Measurements from ENCODE around the gene USH2A.

USH2A gene

GRCh38 chr1:215894617-215895016 lies 528.6 kb downstream of the USH2A start:
- Mint-ChIP-seq H3K4me1 (no peaks in the 10 kb centered on the region), H3K27ac (no peak overlapping the region)

DNA sequence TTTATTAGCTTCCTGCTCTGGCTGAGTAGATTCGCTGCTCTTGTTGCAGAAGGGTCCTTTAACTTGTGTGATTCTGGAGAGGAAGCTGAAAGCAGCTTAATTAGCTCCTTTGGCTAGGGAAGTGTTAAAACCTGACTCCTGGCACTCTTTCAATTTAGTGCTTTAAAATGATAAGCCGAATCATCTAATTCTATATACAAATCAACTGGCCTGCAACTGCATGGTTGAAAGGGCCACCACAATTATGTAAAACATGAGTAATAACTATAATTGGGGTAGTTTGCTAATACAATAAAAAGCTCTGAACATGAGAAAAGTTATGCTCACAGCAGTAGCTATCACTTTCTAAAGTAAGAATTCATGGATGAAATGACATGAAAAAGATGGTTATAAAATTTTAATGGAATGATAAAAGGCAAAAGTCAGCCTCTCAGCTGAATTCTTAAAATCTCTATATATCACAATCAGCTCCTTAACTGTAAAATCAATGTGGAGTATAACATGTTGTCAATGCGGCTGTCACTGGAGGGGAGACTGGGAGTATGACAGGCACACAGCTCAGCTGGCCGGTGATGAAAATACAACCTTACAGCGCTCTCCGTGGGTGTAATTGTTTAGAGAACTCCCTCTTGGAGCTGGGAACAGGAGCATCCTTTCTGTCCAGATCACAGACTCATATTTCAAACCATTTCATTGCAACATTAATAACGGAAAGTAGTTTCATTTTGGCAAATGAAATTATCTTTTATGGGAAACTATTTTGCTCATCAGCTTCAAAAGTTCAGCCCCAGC lies 531.8 kb downstream of the USH2A start:
- Mint-ChIP-seq H3K27me3 (no peaks in the 10 kb centered on the region), H3K9me3 (no peaks in the 10 kb centered on the region), H3K27ac (no peak overlapping the region), H3K4me1 (no peaks in the 10 kb centered on the region), H3K4me3 (no peak overlapping the region)
- no peak for ATAC-seq
- no peak for DNase-seq

More at GRCh38 chr1:215894617-215895016, 528.6 kb downstream of the USH2A start:
- no peak for ATAC-seq
- DNase-seq: no peak
- no peak overlapping the region for H3K4me3 Mint-ChIP-seq
- H3K9me3 Mint-ChIP-seq: peaks cover 0 to 5% of the 10 kb centered on the region in 2 donors
- H3K27me3 Mint-ChIP-seq: no peaks in the 10 kb centered on the region

- ATAC-seq: no peak
- Mint-ChIP-seq H3K4me3 (no peak overlapping the region), H3K27me3 (no peaks in the 10 kb centered on the region)
Measured at GRCh38 chr1:215890438-215890837, 532.8 kb downstream of the USH2A start.

DNA sequence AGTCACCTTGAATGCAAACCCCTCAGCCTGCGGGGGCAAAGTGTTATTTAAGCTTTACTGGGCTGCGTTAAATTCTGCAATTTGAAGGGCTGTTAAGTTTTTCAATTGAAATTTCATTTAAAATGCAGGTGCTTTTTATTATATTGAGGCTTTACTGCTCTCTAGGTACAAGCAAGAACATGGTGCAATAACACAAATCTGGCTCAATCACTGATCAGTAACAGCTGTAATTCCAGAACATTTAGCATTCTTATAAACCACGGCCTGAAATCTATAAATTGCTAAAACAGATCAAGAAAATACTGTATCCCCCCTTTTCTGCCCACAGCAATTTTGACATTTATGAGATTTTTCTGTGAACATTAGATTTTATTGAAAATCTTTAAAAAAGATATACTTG lies 533.4 kb downstream of the USH2A start:
- no peak for ATAC-seq
- peaks cover 0 to 5% of the 10 kb centered on the region in 2 donors for H3K9me3 Mint-ChIP-seq
- H3K27ac Mint-ChIP-seq: no peak overlapping the region
- no peak for DNase-seq
- no peaks in the 10 kb centered on the region for H3K4me1 Mint-ChIP-seq
- no peak overlapping the region for H3K4me3 Mint-ChIP-seq
- H3K27me3 Mint-ChIP-seq: no peaks in the 10 kb centered on the region

More at GRCh38 chr1:215890438-215890837, 532.8 kb downstream of the USH2A start:
- H3K4me1 Mint-ChIP-seq: no peaks in the 10 kb centered on the region
- no peak for DNase-seq
- H3K9me3 Mint-ChIP-seq: peaks cover 0 to 5% of the 10 kb centered on the region in 2 donors
- no peak overlapping the region for H3K27ac Mint-ChIP-seq

GRCh38 chr1:215888159-215888558 lies 535.1 kb downstream of the USH2A start:
- H3K27me3 Mint-ChIP-seq: no peaks in the 10 kb centered on the region
- H3K4me3 Mint-ChIP-seq: no peak overlapping the region
- peaks cover 0 to 5% of the 10 kb centered on the region in 2 donors for H3K9me3 Mint-ChIP-seq
- H3K4me1 Mint-ChIP-seq: no peaks in the 10 kb centered on the region
- no peak overlapping the region for H3K27ac Mint-ChIP-seq
- ATAC-seq: no peak
- DNase-seq: no peak

DNA sequence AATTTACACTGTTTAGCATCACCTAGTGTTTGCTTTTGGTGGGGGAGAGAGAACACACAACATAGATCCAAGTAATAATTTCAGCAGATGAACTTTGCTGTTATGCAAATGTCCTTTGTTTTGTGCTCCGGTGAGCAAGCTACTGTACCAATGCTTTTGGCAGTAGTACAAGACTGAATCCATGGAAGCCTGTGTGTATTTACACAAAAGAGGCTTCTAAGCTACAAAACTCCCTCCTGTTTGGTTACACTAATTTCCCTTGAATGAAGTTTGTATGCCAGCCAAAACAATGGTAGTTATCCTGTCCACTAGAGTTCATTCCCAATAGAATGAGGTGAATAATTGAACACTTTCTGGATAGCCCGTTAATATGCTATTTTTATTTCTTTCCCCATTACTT lies 535.6 kb downstream of the USH2A start:
- no peak for ATAC-seq
- no peak for DNase-seq
- Mint-ChIP-seq H3K27ac (no peak overlapping the region), H3K27me3 (no peaks in the 10 kb centered on the region), H3K4me1 (no peaks in the 10 kb centered on the region), H3K4me3 (no peak overlapping the region), H3K9me3 (peaks cover 0 to 5% of the 10 kb centered on the region in 2 donors)

DNA sequence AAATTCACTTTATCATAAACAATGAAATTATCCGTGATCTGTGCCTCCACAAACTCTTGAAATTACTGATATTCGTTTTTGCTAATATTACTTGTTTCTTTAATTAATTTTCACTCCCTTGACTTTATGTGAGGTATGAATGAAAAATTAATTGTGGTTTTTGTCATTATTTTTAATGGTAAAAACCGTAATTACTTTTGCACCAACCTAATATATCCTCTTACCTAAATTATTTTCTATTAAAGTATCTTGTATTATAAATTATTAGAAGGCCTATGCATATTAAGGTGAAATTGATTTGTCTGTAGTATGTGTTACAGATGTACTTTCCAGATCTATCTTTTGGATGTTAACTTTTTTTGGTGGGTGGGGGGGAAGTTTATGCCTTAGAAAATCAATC lies 540.2 kb downstream of the USH2A start:
- Mint-ChIP-seq H3K9me3 (peaks cover 0 to 5% of the 10 kb centered on the region in 2 donors), H3K27me3 (no peaks in the 10 kb centered on the region), H3K4me1 (no peaks in the 10 kb centered on the region), H3K27ac (no peak overlapping the region), H3K4me3 (no peak overlapping the region)
- ATAC-seq (no peak), DNase-seq (no peak)

DNA sequence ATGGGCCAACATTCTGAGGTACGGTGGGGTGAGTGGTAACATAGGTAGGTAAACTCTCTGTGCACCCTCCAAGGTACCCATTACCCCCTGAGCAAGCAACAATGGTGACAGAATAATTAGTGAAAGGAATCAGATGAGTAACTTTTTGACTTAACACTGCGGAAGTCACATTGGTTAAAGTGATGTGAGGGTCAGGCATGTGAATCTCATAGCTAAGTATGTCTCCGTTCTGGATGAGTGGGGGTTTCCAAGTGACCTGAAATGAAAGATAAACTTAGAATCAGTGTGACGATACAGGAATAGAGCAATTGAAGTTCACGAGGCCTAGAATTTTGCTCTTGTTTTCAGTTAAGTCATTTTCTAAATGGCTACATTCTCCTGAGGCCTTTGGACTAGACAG lies 544.4 kb downstream of the USH2A start:
- Mint-ChIP-seq H3K27me3 (no peaks in the 10 kb centered on the region), H3K9me3 (no peaks in the 10 kb centered on the region), H3K27ac (no peak overlapping the region), H3K4me1 (no peaks in the 10 kb centered on the region), H3K4me3 (no peak overlapping the region)
- ATAC-seq (no peak), DNase-seq (no peak)

DNA sequence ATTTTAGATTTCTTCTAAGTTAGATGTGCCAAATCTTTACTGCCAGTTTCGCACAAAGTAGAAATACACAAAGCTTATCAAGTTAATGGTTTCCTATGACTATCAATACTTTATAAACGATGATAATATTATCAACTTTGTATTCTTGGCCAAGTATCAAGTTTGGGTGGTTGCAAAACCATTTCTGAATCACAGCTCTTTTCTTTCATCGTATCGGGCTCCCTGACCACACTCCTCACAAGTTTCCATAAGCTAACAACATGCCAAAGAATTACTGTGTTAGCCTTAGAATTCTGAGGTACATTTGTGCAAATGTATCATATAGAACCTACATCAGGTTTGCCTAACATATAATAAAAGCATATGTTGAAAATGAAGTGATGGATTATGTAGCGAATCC lies 545.1 kb downstream of the USH2A start:
- ATAC-seq (no peak), DNase-seq (no peak)
- Mint-ChIP-seq H3K27me3 (no peaks in the 10 kb centered on the region), H3K4me1 (no peaks in the 10 kb centered on the region), H3K4me3 (no peak overlapping the region), H3K27ac (no peak overlapping the region), H3K9me3 (no peaks in the 10 kb centered on the region)

- Mint-ChIP-seq H3K4me1 (no peaks in the 10 kb centered on the region), H3K27ac (no peak overlapping the region), H3K4me3 (no peak overlapping the region), H3K9me3 (no peaks in the 10 kb centered on the region), H3K27me3 (no peaks in the 10 kb centered on the region)
- no peak for ATAC-seq
- no peak for DNase-seq
Measured at GRCh38 chr1:215877452-215877951, 545.7 kb downstream of the USH2A start.

DNA sequence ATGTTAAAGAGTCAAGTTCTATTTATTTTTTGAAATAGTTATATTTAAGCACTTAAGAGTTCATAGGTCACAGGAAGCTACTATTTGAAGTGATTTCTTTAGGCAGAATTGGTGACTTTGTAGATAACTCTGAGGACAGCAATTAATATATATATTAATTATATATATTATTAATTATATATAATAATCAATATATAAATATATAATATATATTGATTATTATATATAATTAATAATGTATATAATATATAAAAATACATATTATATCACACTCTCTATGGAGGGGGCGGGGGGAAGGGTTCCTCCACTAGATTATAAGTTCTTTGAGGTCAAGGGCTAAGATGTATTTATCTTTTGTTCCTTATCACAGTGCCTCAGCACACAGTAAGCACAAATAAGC lies 547.5 kb downstream of the USH2A start:
- H3K27ac Mint-ChIP-seq: no peak overlapping the region
- no peak for DNase-seq
- ATAC-seq: no peak

DNA sequence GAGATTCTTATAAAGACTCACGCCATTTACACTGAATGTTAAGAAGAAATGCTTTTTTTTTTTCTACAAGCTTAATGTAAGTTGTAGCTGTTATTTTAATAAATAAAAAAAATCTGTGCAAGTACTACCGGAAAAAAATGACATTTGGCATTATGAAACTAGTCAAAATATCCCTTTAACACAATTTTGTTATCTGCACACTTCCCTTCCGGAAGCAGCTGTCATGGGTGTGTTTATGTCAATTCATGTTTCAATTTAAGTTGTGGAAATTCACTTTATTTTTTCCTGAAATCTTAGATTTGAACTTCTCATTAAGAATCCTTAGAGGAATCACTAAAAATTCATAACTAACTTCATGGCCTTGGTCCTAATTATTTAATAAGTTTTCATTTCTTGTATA lies 548.0 kb downstream of the USH2A start:
- ATAC-seq (no peak), DNase-seq (no peak)
- Mint-ChIP-seq H3K4me3 (no peak overlapping the region), H3K4me1 (no peaks in the 10 kb centered on the region), H3K27me3 (no peaks in the 10 kb centered on the region), H3K9me3 (no peaks in the 10 kb centered on the region), H3K27ac (no peak overlapping the region)

More for the DNA sequence above, 547.5 kb downstream of the USH2A start:
- no peaks in the 10 kb centered on the region for H3K27me3 Mint-ChIP-seq
- no peak overlapping the region for H3K4me3 Mint-ChIP-seq
- H3K4me1 Mint-ChIP-seq: no peaks in the 10 kb centered on the region
- H3K9me3 Mint-ChIP-seq: no peaks in the 10 kb centered on the region

- no peaks in the 10 kb centered on the region for H3K4me1 Mint-ChIP-seq
- H3K27me3 Mint-ChIP-seq: no peaks in the 10 kb centered on the region
- H3K4me3 Mint-ChIP-seq: no peak overlapping the region
- no peak overlapping the region for H3K27ac Mint-ChIP-seq
- ATAC-seq: no peak
- DNase-seq: no peak
- peaks cover 1 to 3% of the 10 kb centered on the region in 2 donors for H3K9me3 Mint-ChIP-seq
Measured at GRCh38 chr1:215872658-215873057, 550.6 kb downstream of the USH2A start.

DNA sequence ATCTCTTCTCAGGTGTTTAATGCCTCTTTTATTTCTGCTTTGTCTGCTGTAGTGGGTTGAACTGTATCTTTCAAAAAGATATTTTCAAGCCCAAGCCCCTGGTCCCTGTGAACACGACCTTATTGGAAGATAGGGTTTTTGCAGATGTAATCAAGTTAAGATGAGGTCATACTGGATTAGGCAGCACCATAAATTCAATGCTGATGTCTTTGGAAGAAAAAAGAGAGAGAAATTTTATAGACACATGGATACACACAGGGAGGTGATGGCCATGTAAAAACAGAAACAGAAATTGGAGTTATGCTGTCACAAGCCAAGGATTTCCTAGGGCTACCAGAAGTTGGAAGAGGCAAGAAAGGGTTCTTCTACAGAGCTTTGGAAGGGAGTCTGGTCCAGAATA lies 554.7 kb downstream of the USH2A start:
- H3K4me1 Mint-ChIP-seq: no peaks in the 10 kb centered on the region
- no peak overlapping the region for H3K4me3 Mint-ChIP-seq
- ATAC-seq (no peak), DNase-seq (no peak)
- H3K27me3 Mint-ChIP-seq: no peaks in the 10 kb centered on the region
- peaks cover 7 to 12% of the 10 kb centered on the region in 2 donors for H3K9me3 Mint-ChIP-seq
- H3K27ac Mint-ChIP-seq: no peak overlapping the region

- Mint-ChIP-seq H3K4me3 (no peak overlapping the region), H3K9me3 (peaks cover 7 to 21% of the 10 kb centered on the region in 2 donors), H3K4me1 (no peaks in the 10 kb centered on the region), H3K27me3 (no peaks in the 10 kb centered on the region), H3K27ac (no peak overlapping the region)
- DNase-seq (no peak), ATAC-seq (no peak)
Measured at GRCh38 chr1:215865060-215865459, 558.2 kb downstream of the USH2A start.

- Mint-ChIP-seq H3K27ac (no peak overlapping the region), H3K27me3 (no peaks in the 10 kb centered on the region), H3K4me3 (no peak overlapping the region), H3K9me3 (peaks cover 7 to 21% of the 10 kb centered on the region in 2 donors), H3K4me1 (no peaks in the 10 kb centered on the region)
- DNase-seq: no peak
- ATAC-seq: no peak
Measured at GRCh38 chr1:215863796-215864195, 559.5 kb downstream of the USH2A start.

- no peaks in the 10 kb centered on the region for H3K27me3 Mint-ChIP-seq
Measured at GRCh38 chr1:215860833-215861232, 562.4 kb downstream of the USH2A start.

More at GRCh38 chr1:215860833-215861232, 562.4 kb downstream of the USH2A start:
- ATAC-seq (no peak), DNase-seq (no peak)
- Mint-ChIP-seq H3K4me1 (no peaks in the 10 kb centered on the region), H3K9me3 (peaks cover 10 to 18% of the 10 kb centered on the region in 2 donors), H3K27ac (no peak overlapping the region), H3K4me3 (no peak overlapping the region)

Data from stimulated activated naive CD8-positive, alpha-beta T cell treated with anti-CD3 and anti-CD28 coated beads, Interleukin-15, amount 100 ng/mL, for 72 hours (primary cell).